HEK293T (cell line): Measurements from ENCODE around the gene UVSSA.

Experiments
- HDGF ChIP-seq: fragments of 450-650 bp; IDR thresholded peaks from 2 replicates; pipeline ENCODE4 v1.6.1; 2017; ENCODE audit warnings: antibody characterized with exemption, borderline replicate concordance
- L3MBTL2 ChIP-seq: fragments of 450-650 bp; conservative IDR thresholded peaks from 2 replicates; pipeline ENCODE4 v1.6.1; 2016; ENCODE audit warnings: mild to moderate bottlenecking

DNA sequence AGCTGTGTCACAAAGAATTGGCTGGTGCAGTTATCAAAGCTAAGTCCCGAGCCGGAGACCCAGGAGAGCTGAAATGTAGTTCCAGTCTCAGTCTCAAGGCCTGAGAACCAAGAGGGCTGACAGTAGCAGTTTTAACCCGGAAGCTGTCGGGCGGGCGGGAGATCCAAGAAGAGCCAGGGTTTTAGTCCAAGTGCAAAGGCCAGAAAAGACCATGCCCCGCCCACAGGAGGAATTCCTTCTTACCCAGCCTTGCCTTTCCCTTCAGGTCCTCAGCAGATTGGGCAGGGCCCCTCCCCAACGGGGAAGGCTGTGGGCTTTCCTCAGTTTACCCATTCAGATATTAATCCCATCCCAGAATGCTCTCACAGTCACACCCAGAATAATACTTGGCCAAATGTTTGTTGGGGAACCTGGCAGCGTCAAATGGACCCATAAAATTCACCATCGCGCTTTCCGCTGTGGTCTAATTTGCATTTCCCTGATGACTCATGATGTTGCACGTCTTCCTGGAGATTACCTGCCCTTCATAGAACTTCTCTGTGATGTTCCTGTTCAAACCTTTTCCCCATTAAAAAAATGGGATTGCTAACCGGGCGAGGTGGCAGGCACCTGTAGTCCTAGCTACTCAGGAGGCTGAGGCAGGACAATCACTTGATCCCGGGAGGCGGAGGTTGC lies 41.1 kb upstream of the UVSSA start:
- TF ChIP-seq L3MBTL2 (no peak), HDGF (no peak)
